HL-60 (cell line): ENCODE measurements around the gene TJP1.
"Not testable (repeated sequence)": the region's sequence is repeated elsewhere in the genome, so short reads cannot be mapped to it uniquely, and the experiment has no call there.

Experiments
- REST ChIP-seq: IDR thresholded peaks from 2 replicates; pipeline ENCODE4 v1.6.1; 2012; ENCODE audit warnings: low read depth; ENCODE audit not compliant: insufficient replicate concordance
- SPI1 ChIP-seq: IDR thresholded peaks from 2 replicates; pipeline ENCODE4 v1.6.1; 2012; ENCODE audit warnings: low read depth, mild to moderate bottlenecking, borderline replicate concordance
- TF ChIP-seq, protein P1 (sequence below): IDR thresholded peaks from one replicate; pipeline ENCODE4 v1.5.1; 2011; ENCODE audit warnings: low read length, control low read depth, inconsistent platforms; ENCODE audit not compliant: insufficient read depth

GRCh38 chr15:29730471-29730870 is 91.8 kb downstream of the TJP1 start:
- not testable (repeated sequence) for TF ChIP-seq REST, SPI1
- TF ChIP-seq, protein P1, sequence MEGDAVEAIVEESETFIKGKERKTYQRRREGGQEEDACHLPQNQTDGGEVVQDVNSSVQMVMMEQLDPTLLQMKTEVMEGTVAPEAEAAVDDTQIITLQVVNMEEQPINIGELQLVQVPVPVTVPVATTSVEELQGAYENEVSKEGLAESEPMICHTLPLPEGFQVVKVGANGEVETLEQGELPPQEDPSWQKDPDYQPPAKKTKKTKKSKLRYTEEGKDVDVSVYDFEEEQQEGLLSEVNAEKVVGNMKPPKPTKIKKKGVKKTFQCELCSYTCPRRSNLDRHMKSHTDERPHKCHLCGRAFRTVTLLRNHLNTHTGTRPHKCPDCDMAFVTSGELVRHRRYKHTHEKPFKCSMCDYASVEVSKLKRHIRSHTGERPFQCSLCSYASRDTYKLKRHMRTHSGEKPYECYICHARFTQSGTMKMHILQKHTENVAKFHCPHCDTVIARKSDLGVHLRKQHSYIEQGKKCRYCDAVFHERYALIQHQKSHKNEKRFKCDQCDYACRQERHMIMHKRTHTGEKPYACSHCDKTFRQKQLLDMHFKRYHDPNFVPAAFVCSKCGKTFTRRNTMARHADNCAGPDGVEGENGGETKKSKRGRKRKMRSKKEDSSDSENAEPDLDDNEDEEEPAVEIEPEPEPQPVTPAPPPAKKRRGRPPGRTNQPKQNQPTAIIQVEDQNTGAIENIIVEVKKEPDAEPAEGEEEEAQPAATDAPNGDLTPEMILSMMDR: not testable (repeated sequence)
